ENCODE results near the gene COL26A1. TPM values are rescaled to one million over a fixed set of nuclear protein-coding genes. Genes with fewer than 3 reads are reported as not detected.
A peak's percentile ranks its signal among the peaks of the same experiment; 100 is the strongest.

The COL26A1 gene
- total RNA-seq, 1 experiment from 2014 or later: not detected

DNA sequence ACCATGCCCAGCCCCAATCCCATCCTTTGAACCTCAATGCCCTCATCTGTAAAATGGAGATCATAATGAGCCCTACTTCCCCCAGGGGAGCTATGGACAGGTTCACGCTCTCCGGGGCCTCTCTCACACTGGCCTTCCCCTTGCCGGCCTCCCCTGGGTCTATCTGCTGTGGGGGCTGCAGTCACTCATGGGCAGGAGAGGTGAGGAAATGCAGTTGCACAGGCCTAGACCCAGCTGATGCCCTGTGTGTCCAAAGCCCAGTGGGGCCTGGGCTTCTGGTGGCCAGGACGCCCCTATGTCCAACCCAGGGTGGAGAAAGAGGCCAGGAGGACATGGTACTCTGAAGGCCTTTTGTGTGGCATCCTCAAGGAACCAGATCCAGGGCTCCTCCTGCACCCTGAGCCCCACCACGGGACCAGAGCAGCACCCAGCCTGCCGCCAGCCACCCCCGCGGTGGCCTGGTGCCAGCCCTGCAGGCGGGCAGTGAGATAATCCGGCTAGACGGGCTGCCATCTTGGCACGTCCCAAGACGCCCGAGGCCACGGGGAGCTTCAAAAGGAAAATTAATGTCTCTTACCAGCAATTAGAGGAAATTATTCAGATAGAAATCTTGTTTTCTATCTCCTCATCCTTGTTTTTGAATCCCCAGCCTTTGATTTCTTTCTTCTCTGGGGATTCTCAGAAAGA is 227.4 kb downstream of the COL26A1 start:
- no peaks in the 10 kb centered on the region for H3K27me3 ChIP-seq (ENCODE audit: low read length)
- no peaks in the 10 kb centered on the region for H3K9me3 ChIP-seq (ENCODE audit: low read length)
- H3K27ac ChIP-seq (ENCODE audit: low read length): no peak overlapping the region
- H3K79me2 ChIP-seq (ENCODE audit: low read length): no peaks in the 10 kb centered on the region
- no peaks in the 10 kb centered on the region for H4K20me1 ChIP-seq (ENCODE audit: insufficient read depth, low read depth, low read length)
- DNase-seq: peak; percentile 20
- H3K9ac ChIP-seq (ENCODE audit: low read length): no peak overlapping the region
- H3K4me2 ChIP-seq (ENCODE audit: low read depth, low read length, poor library complexity, severe bottlenecking): no peak overlapping the region
- H3K36me3 ChIP-seq (ENCODE audit: insufficient read depth, low read length): no peaks in the 10 kb centered on the region
- no peaks in the 10 kb centered on the region for H3K9me2 ChIP-seq (replicated peaks; ENCODE audit: insufficient read depth, low read length)
- no peaks in the 10 kb centered on the region for H3K4me1 ChIP-seq (ENCODE audit: low read length)
- no peak overlapping the region for H2AFZ ChIP-seq (ENCODE audit: low read length)
- H3K4me3 ChIP-seq (ENCODE audit: low read length): no peak overlapping the region

DNA sequence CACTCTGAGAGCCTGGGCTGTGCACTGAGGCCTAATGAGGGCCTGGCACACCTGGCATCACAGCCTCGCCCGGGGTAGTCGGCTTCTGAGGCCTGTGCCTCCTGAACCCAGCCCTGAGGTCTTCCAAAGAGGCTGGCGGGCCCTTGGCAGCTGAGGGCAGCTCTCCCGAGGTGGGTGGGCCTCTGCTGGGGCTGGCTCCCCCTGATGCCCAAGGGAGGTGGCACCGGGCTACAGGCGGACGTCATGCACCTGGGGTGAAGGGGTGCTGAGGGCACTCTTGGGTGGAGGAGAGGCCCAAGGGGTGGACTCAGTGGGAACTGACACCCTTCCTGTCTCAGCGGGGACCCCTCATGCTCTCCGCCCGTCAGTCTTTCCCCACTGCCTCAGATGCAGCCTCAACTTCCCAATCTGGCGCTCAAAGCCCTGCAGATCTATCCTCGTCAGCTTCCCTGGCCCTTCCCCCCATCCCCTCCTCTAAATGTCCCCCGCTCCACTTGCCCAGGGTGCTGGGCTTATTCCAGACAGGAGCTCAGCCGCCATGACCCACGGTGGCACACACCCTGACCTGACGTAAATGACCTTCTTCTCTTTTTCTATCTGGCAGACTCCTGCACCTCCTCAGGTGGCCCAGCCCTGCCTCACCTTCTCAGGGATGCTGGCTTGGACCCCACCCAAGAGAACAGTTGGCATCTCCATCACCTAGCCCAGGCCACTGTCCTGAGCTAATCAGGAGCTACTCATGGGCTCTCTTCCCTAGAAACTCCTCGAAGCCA is 228.2 kb downstream of the COL26A1 start:
- no peak overlapping the region for H3K4me2 ChIP-seq (ENCODE audit: low read depth, low read length, poor library complexity, severe bottlenecking)

DNA sequence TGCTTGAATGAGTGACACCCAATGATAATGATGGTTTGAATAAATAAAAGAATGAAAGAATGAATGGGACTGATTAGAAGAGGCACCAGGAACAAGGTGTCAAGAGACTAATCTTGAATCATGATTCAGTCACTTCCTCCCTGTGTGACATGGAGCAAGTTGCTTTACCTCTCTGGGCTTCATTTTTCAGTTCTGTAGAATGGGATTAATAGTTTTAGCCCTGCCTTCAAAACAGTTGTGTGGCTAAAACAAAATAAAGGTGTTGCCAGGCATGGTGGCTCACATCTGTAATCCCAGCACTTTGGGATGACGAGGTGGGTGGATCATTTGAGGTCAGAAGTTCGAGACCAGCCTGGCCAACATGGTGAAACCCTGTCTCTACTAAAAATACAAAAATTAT is 228.8 kb downstream of the COL26A1 start:
- Histone ChIP-seq H3K36me3 (ENCODE audit: insufficient read depth, low read length) (no peaks in the 10 kb centered on the region), H3K9ac (ENCODE audit: low read length) (no peak overlapping the region), H3K27me3 (ENCODE audit: low read length) (no peaks in the 10 kb centered on the region), H2AFZ (ENCODE audit: low read length) (no peak overlapping the region), H3K4me2 (ENCODE audit: low read depth, low read length, poor library complexity, severe bottlenecking) (no peak overlapping the region), H3K9me3 (ENCODE audit: low read length) (no peaks in the 10 kb centered on the region), H3K27ac (ENCODE audit: low read length) (no peak overlapping the region), H3K9me2 (replicated peaks; ENCODE audit: insufficient read depth, low read length) (no peaks in the 10 kb centered on the region), H3K4me3 (ENCODE audit: low read length) (no peak overlapping the region), H3K4me1 (ENCODE audit: low read length) (no peaks in the 10 kb centered on the region), H4K20me1 (ENCODE audit: insufficient read depth, low read depth, low read length) (no peaks in the 10 kb centered on the region), H3K79me2 (ENCODE audit: low read length) (no peaks in the 10 kb centered on the region)
- DNase-seq: no peak

More for the DNA sequence above, 228.2 kb downstream of the COL26A1 start:
- H3K9me2 ChIP-seq (replicated peaks; ENCODE audit: insufficient read depth, low read length): no peaks in the 10 kb centered on the region
- H3K36me3 ChIP-seq (ENCODE audit: insufficient read depth, low read length): no peaks in the 10 kb centered on the region
- H3K79me2 ChIP-seq (ENCODE audit: low read length): no peaks in the 10 kb centered on the region
- H3K4me1 ChIP-seq (ENCODE audit: low read length): no peaks in the 10 kb centered on the region
- H4K20me1 ChIP-seq (ENCODE audit: insufficient read depth, low read depth, low read length): no peaks in the 10 kb centered on the region
- H3K27ac ChIP-seq (ENCODE audit: low read length): no peak overlapping the region
- no peaks in the 10 kb centered on the region for H3K9me3 ChIP-seq (ENCODE audit: low read length)
- DNase-seq: peak; percentile 22
- H3K27me3 ChIP-seq (ENCODE audit: low read length): no peaks in the 10 kb centered on the region
- no peak overlapping the region for H3K9ac ChIP-seq (ENCODE audit: low read length)
- H3K4me3 ChIP-seq (ENCODE audit: low read length): no peak overlapping the region
- no peak overlapping the region for H2AFZ ChIP-seq (ENCODE audit: low read length)

DNA sequence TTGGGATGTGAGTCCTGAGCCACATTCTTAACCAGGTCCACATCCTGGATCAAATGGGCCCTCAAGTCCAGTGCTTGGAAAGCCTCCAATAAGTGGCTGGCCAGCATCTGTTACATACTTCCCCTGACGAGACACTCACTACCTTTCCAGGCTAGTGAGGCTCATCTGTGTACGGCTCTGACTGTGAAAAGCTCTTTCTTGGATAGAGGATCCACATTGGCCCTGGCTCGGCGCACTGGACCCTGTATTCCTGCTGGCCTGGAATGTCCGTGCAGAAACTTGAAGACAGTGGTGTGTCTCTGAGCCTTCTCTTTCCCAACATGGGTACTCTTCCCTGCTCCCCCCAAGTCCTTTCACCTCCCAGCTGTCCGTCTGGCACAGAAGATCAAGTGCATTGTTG is 230.9 kb downstream of the COL26A1 start:
- Histone ChIP-seq H3K4me2 (ENCODE audit: low read depth, low read length, poor library complexity, severe bottlenecking) (no peak overlapping the region), H3K4me3 (ENCODE audit: low read length) (no peak overlapping the region), H3K9me2 (replicated peaks; ENCODE audit: insufficient read depth, low read length) (no peaks in the 10 kb centered on the region), H2AFZ (ENCODE audit: low read length) (no peak overlapping the region), H4K20me1 (ENCODE audit: insufficient read depth, low read depth, low read length) (no peaks in the 10 kb centered on the region), H3K27ac (ENCODE audit: low read length) (no peak overlapping the region), H3K4me1 (ENCODE audit: low read length) (no peaks in the 10 kb centered on the region), H3K79me2 (ENCODE audit: low read length) (no peaks in the 10 kb centered on the region), H3K9ac (ENCODE audit: low read length) (no peak overlapping the region), H3K36me3 (ENCODE audit: insufficient read depth, low read length) (no peaks in the 10 kb centered on the region), H3K27me3 (ENCODE audit: low read length) (no peaks in the 10 kb centered on the region), H3K9me3 (ENCODE audit: low read length) (no peaks in the 10 kb centered on the region)
- DNase-seq: no peak

DNA sequence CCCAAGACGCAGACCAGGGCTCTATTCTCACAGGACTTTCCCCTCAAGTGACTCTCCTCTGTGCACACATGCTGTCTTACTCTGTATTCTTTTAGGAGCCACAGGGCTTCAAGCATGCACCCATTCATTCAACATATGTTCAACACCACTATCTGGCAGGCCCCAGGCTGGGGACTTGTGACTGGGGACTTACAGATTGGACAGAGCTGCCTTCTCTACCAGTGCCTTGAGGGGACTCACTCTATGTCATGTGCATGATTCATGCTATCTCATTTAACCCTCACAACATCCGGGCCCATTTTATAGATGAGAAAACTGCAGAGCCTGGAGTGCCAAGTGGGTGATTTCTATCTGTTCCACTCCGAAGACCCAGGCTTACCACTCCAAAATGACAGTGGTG is 232.1 kb downstream of the COL26A1 start:
- Histone ChIP-seq H3K4me2 (ENCODE audit: low read depth, low read length, poor library complexity, severe bottlenecking) (no peak overlapping the region), H3K36me3 (ENCODE audit: insufficient read depth, low read length) (no peaks in the 10 kb centered on the region), H4K20me1 (ENCODE audit: insufficient read depth, low read depth, low read length) (no peaks in the 10 kb centered on the region), H3K9me3 (ENCODE audit: low read length) (no peaks in the 10 kb centered on the region), H3K79me2 (ENCODE audit: low read length) (no peaks in the 10 kb centered on the region), H2AFZ (ENCODE audit: low read length) (no peak overlapping the region), H3K4me3 (ENCODE audit: low read length) (no peak overlapping the region), H3K27me3 (ENCODE audit: low read length) (no peaks in the 10 kb centered on the region), H3K27ac (ENCODE audit: low read length) (no peak overlapping the region), H3K9me2 (replicated peaks; ENCODE audit: insufficient read depth, low read length) (no peaks in the 10 kb centered on the region), H3K9ac (ENCODE audit: low read length) (no peak overlapping the region), H3K4me1 (ENCODE audit: low read length) (no peaks in the 10 kb centered on the region)
- peak; percentile 20 for DNase-seq

GRCh38 chr7:101595246-101595645 is 232.6 kb downstream of the COL26A1 start:
- Histone ChIP-seq H3K9ac (ENCODE audit: low read length) (no peak overlapping the region), H3K4me1 (ENCODE audit: low read length) (no peaks in the 10 kb centered on the region), H3K4me3 (ENCODE audit: low read length) (no peak overlapping the region), H3K9me2 (replicated peaks; ENCODE audit: insufficient read depth, low read length) (no peaks in the 10 kb centered on the region), H2AFZ (ENCODE audit: low read length) (no peak overlapping the region), H3K9me3 (ENCODE audit: low read length) (no peaks in the 10 kb centered on the region), H4K20me1 (ENCODE audit: insufficient read depth, low read depth, low read length) (no peaks in the 10 kb centered on the region), H3K27ac (ENCODE audit: low read length) (no peak overlapping the region), H3K27me3 (ENCODE audit: low read length) (no peaks in the 10 kb centered on the region), H3K36me3 (ENCODE audit: insufficient read depth, low read length) (no peaks in the 10 kb centered on the region), H3K79me2 (ENCODE audit: low read length) (no peaks in the 10 kb centered on the region), H3K4me2 (ENCODE audit: low read depth, low read length, poor library complexity, severe bottlenecking) (no peak overlapping the region)
- peak; percentile 32 for DNase-seq

GRCh38 chr7:101595766-101596537 is 233.3 kb downstream of the COL26A1 start:
- Histone ChIP-seq H3K4me2 (ENCODE audit: low read depth, low read length, poor library complexity, severe bottlenecking) (no peak overlapping the region), H3K9ac (ENCODE audit: low read length) (no peak overlapping the region), H3K36me3 (ENCODE audit: insufficient read depth, low read length) (no peaks in the 10 kb centered on the region), H3K27me3 (ENCODE audit: low read length) (no peaks in the 10 kb centered on the region), H3K27ac (ENCODE audit: low read length) (no peak overlapping the region), H3K79me2 (ENCODE audit: low read length) (no peaks in the 10 kb centered on the region), H3K4me1 (ENCODE audit: low read length) (no peaks in the 10 kb centered on the region), H3K9me3 (ENCODE audit: low read length) (no peaks in the 10 kb centered on the region), H2AFZ (ENCODE audit: low read length) (no peak overlapping the region), H3K9me2 (replicated peaks; ENCODE audit: insufficient read depth, low read length) (no peaks in the 10 kb centered on the region), H4K20me1 (ENCODE audit: insufficient read depth, low read depth, low read length) (no peaks in the 10 kb centered on the region), H3K4me3 (ENCODE audit: low read length) (no peak overlapping the region)
- no peak for DNase-seq

- Histone ChIP-seq H3K9me2 (replicated peaks; ENCODE audit: insufficient read depth, low read length) (no peaks in the 10 kb centered on the region), H3K27me3 (ENCODE audit: low read length) (no peaks in the 10 kb centered on the region), H4K20me1 (ENCODE audit: insufficient read depth, low read depth, low read length) (no peaks in the 10 kb centered on the region), H2AFZ (ENCODE audit: low read length) (no peak overlapping the region), H3K9me3 (ENCODE audit: low read length) (no peaks in the 10 kb centered on the region), H3K79me2 (ENCODE audit: low read length) (no peaks in the 10 kb centered on the region), H3K4me1 (ENCODE audit: low read length) (no peaks in the 10 kb centered on the region), H3K4me3 (ENCODE audit: low read length) (no peak overlapping the region), H3K36me3 (ENCODE audit: insufficient read depth, low read length) (no peaks in the 10 kb centered on the region), H3K4me2 (ENCODE audit: low read depth, low read length, poor library complexity, severe bottlenecking) (no peak overlapping the region), H3K27ac (ENCODE audit: low read length) (no peak overlapping the region), H3K9ac (ENCODE audit: low read length) (no peak overlapping the region)
- no peak for DNase-seq
These were observed 234.2 kb downstream of the COL26A1 start for GRCh38 chr7:101596898-101597297.

Measured in Karpas-422 (cell line).